ENCODE data around the gene TADA2A. TPM values are rescaled to one million over a fixed set of nuclear protein-coding genes. Genes with fewer than 3 reads are reported as not detected.

TADA2A gene
- polyA plus RNA-seq, 1 donor from 2014 or later: 15.1 TPM

DNA sequence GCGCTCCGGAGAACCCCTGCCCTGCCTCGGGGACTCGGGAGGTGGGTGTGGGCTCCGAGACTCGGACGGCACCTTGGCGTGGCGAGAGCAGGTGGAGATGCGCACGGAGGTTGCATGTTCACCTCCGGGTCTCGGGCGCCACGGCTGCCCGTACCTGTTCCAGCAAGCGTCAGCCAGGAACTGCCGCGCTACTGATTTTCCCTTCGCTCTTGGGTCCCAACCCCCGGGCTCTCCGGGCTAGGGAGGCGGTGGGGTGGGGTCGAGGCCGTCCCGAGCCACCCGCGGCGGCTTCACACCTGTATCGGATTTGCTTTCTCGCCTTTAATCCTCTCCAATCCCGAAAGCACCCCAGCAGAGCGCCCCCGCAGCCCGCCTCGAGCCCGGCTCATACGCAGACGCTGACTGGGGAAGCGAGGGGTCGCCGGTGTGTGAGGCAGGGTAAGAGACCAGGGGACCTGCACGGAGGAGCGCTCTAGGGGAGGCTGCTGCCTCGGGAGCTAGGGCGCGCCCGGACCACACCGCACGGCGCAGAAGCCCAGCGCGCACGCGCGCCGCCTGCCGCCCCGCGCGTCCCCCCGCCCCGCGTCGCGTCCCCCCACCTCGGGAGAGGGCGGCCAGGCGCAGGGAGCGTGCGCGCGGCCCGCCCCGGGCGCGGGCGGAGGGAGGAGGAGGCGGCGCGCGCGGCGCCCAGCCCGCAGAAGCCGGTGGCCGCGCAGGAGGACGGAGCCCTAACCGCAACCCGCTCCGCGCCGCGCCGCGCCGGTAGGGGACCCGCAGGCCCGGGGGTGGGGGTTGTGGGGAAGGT lies 82.7 kb downstream of the TADA2A start, which contains the start of gene DUSP14:
TSS of gene DUSP14 (plus strand) at position 695 of the 805 bp plus-strand sequence. CDS start 22,382 bp downstream, outside the sequence.
- H3K27ac Mint-ChIP-seq: peak within 1 kb of the TSS; percentile 78 to 94 (median 88)
- peak within 1 kb of the TSS; percentile 90 to 98 (median 94) for H3K4me3 Mint-ChIP-seq
- no peaks in the 10 kb centered on the region for H3K36me3 Mint-ChIP-seq

DNA sequence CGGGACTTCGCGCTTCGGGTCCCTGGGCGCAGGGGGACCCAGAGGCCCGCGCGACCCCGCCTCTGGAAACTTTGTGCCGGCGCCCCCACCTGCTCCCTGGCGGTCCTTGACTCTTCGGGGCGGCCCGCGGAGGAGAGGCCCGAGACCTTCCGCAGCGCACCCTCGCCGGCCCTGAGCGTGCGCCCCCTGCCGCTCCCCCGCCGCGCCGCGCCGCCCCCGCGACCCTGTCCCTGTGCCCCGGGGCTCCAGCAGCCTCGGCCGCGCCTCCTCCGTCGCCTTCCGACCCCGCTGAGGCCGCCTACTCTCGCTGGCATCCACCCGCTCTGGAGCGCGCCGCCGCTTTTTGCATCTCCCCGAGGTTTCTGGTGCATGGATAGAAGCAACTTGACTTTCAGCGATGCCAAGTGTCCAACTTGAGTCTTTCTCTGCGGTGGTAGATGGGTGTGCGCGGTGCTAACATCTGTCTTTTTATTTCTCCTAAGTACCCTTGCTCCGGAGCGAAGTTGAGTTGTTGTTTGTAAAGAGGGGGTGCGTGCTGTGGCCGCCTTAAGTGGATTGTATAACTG lies 83.4 kb downstream of the TADA2A start:
- Mint-ChIP-seq H3K36me3 (peaks cover under 1% of the 10 kb centered on the region), H3K9me3 (no peaks in the 10 kb centered on the region), H3K27ac (peak overlapping the region; percentile 25 to 88 (median 49))

More for the DNA sequence above, 82.7 kb downstream of the TADA2A start, which contains the start of gene DUSP14:
- H3K4me1 Mint-ChIP-seq: peaks cover 10 to 17% (median 15%) of the 10 kb centered on the region in 3 donors
- H3K27me3 Mint-ChIP-seq: no peaks in the 10 kb centered on the region
- H3K9me3 Mint-ChIP-seq: no peaks in the 10 kb centered on the region

DNA sequence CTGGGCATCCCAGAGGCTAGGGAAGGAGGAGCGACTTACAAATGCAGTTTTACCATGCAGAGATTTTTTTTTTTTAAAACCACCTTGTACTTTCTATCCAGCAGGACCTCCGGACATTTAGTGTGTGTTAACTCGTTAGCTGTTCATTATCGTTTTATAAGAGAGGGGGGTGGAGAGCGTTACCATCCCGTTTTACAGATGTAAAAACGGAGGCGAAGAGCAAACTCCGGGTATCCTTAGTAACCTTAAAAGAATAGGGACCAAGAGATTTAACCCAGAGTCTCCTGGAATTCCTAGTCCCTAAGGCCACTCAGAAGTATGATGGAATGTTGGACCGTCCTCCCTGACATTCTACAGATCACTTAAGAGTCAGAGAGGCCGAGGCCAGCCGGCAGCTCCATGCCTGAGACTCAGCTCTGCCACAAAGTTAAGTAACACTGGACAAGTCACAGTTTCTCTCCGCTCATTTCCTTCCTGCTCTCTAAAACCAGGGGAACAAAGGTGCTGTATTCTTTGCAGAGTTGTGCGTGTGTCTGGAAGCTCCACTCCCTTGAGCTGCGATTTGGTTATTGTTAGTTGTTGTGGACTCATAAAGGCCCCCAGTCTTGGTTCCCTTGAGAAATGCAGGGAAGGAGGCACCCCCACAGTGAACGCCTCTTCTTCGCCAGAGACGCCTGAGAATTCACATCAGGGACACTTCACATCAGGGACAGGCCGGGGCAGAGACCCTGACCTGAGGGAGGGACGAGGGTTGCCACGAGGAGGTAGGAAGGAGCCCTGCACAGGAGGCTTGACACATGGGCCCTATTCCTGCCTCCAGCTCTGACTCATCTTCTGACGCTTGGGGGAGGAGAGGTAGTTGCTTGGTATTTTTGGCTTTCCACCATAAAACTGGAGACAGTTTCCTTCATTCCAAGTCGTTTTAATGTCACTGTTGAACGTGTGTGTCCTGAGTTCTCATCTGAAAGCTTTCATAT lies 84.2 kb downstream of the TADA2A start:
- Mint-ChIP-seq H3K36me3 (peaks cover 2% of the 10 kb centered on the region), H3K27ac (peak overlapping the region; percentile 49 to 88 (median 76)), H3K4me1 (peaks cover 10 to 17% (median 15%) of the 10 kb centered on the region in 3 donors), H3K9me3 (no peaks in the 10 kb centered on the region), H3K4me3 (peak overlapping the region; percentile 81 to 98 (median 92)), H3K27me3 (no peaks in the 10 kb centered on the region)

More for the DNA sequence above, 83.4 kb downstream of the TADA2A start:
- H3K27me3 Mint-ChIP-seq: no peaks in the 10 kb centered on the region
- H3K4me3 Mint-ChIP-seq: peak overlapping the region; percentile 81 to 98 (median 92)
- H3K4me1 Mint-ChIP-seq: peaks cover 10 to 17% (median 15%) of the 10 kb centered on the region in 3 donors

DNA sequence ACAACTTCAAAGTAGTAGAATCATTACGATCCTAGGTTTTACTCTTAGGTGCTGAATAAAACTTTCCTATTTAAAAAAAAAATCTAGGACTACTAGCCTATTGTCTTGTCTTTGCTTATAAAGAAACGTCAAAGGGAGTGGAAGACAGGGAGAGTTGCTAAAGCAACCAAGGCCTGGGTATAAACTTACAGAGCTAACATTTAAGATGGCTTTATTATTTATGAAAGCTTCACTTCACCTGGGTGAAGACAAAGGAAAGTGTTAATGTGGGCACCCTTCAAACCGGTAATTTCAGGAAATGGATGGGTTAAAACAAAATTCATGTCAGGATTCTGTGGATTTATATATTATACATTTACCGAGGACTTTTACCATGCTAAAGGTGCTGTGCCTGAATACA lies 85.5 kb downstream of the TADA2A start:
- no peaks in the 10 kb centered on the region for H3K27me3 Mint-ChIP-seq
- no peaks in the 10 kb centered on the region for H3K9me3 Mint-ChIP-seq
- H3K27ac Mint-ChIP-seq: no peak overlapping the region
- H3K4me3 Mint-ChIP-seq: peak overlapping the region in 1 of 4 donors; percentile 81
- H3K36me3 Mint-ChIP-seq: peaks cover 2% of the 10 kb centered on the region
- peaks cover 10 to 17% (median 15%) of the 10 kb centered on the region in 3 donors for H3K4me1 Mint-ChIP-seq

DNA sequence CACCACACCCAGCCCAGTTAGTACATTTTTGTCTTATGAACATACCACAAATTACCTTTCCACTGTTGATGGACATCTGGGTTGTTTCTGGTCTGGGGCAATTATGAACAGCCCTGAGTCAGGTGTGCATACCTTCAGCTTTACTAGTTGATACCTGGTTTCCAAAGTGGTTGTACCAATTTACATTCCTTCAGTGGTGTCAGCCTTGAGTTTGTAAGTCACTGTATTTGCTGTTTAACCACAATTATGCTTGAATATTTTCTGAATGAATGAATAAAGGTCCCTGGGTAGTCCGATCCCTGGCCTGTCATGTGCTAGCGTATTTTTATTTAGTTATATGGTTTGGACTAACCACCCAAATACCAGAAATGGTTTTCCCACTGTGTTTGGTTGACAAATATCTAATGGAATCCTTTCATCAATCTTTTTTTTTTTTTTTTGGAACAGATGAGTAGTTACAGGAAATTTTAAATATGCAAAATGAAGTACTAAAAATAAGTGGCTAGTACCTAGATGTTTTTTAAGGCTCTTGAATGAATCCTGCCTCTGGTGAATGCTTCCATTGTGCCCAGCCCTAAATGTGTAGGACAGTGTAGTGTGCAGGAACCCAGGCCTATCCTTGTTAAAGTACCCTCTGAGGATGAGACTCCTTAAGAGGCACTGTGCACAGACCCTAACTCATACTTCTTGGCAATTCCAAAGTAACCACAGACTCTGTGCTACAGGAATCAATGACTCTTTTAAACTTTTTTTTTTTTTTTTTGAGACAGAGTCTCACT lies 86.8 kb downstream of the TADA2A start:
- peaks cover 4% of the 10 kb centered on the region for H3K36me3 Mint-ChIP-seq
- peak overlapping the region in 1 of 3 donors; percentile 63 for H3K27ac Mint-ChIP-seq
- peak overlapping the region in 1 of 4 donors; percentile 46 for H3K4me3 Mint-ChIP-seq

GRCh38 chr17:37494401-37494831 lies 87.7 kb downstream of the TADA2A start:
- Mint-ChIP-seq H3K27ac (no peak overlapping the region), H3K4me1 (peaks cover 8 to 9% (median 8%) of the 10 kb centered on the region in 3 donors), H3K9me3 (no peaks in the 10 kb centered on the region), H3K36me3 (peaks cover 4% of the 10 kb centered on the region), H3K27me3 (no peaks in the 10 kb centered on the region), H3K4me3 (no peak overlapping the region)

More for the DNA sequence above, 86.8 kb downstream of the TADA2A start:
- no peaks in the 10 kb centered on the region for H3K9me3 Mint-ChIP-seq
- H3K27me3 Mint-ChIP-seq: no peaks in the 10 kb centered on the region
- peaks cover 8 to 12% (median 11%) of the 10 kb centered on the region in 3 donors for H3K4me1 Mint-ChIP-seq

GRCh38 chr17:37494971-37495370 lies 88.3 kb downstream of the TADA2A start:
- no peaks in the 10 kb centered on the region for H3K9me3 Mint-ChIP-seq
- peaks cover 8 to 9% (median 8%) of the 10 kb centered on the region in 3 donors for H3K4me1 Mint-ChIP-seq
- no peak overlapping the region for H3K4me3 Mint-ChIP-seq
- peaks cover 4% of the 10 kb centered on the region for H3K36me3 Mint-ChIP-seq
- H3K27me3 Mint-ChIP-seq: no peaks in the 10 kb centered on the region
- H3K27ac Mint-ChIP-seq: no peak overlapping the region

GRCh38 chr17:37500378-37500777 lies 93.7 kb downstream of the TADA2A start:
- H3K27me3 Mint-ChIP-seq: no peaks in the 10 kb centered on the region
- H3K9me3 Mint-ChIP-seq: no peaks in the 10 kb centered on the region
- H3K4me3 Mint-ChIP-seq: no peak overlapping the region
- H3K4me1 Mint-ChIP-seq: no peaks in the 10 kb centered on the region
- peaks cover 2% of the 10 kb centered on the region for H3K36me3 Mint-ChIP-seq
- H3K27ac Mint-ChIP-seq: no peak overlapping the region

GRCh38 chr17:37502009-37502936 lies 95.6 kb downstream of the TADA2A start:
- Mint-ChIP-seq H3K4me1 (peaks cover 0 to 2% (median 0%) of the 10 kb centered on the region in 3 donors), H3K9me3 (no peaks in the 10 kb centered on the region), H3K27me3 (no peaks in the 10 kb centered on the region), H3K27ac (no peak overlapping the region), H3K4me3 (no peak overlapping the region), H3K36me3 (peaks cover 5% of the 10 kb centered on the region)

GRCh38 chr17:37503148-37503547 lies 96.5 kb downstream of the TADA2A start:
- Mint-ChIP-seq H3K27me3 (no peaks in the 10 kb centered on the region), H3K4me1 (peaks cover 0 to 2% (median 0%) of the 10 kb centered on the region in 3 donors), H3K9me3 (no peaks in the 10 kb centered on the region), H3K4me3 (no peak overlapping the region), H3K27ac (no peak overlapping the region), H3K36me3 (peaks cover 4% of the 10 kb centered on the region)

DNA sequence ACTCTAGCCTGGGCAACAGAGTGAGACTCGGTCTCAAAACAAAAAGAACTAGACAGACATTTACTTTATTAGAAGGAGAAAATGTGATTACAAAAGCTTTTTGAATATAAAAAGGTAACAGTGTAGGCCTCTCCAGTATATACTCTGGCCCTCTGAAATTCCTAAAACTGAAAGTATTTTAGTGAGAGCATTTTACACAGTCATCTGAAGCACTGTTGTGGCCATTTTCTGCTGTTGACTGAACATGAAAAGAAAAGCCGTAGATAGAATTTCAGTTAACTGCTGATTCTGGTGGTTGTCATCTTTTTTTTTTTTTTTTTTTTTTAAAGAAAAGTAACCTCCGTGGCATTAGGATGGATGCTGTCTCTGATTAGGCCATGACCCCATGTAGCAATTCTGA lies 98.6 kb downstream of the TADA2A start:
- no peak overlapping the region for H3K27ac Mint-ChIP-seq
- H3K9me3 Mint-ChIP-seq: no peaks in the 10 kb centered on the region
- H3K4me3 Mint-ChIP-seq: no peak overlapping the region
- peaks cover 4% of the 10 kb centered on the region for H3K36me3 Mint-ChIP-seq
- H3K4me1 Mint-ChIP-seq: peaks cover 0 to 2% (median 0%) of the 10 kb centered on the region in 3 donors
- H3K27me3 Mint-ChIP-seq: no peaks in the 10 kb centered on the region

- Mint-ChIP-seq H3K27ac (no peak overlapping the region), H3K27me3 (no peaks in the 10 kb centered on the region)
Measured at GRCh38 chr17:37506678-37507077, 100.0 kb downstream of the TADA2A start.

GRCh38 chr17:37507111-37507510 lies 100.4 kb downstream of the TADA2A start:
- Mint-ChIP-seq H3K4me1 (peaks cover 0 to 3% (median 0%) of the 10 kb centered on the region in 3 donors), H3K36me3 (peaks cover 4% of the 10 kb centered on the region), H3K4me3 (no peak overlapping the region), H3K27me3 (no peaks in the 10 kb centered on the region), H3K27ac (no peak overlapping the region), H3K9me3 (no peaks in the 10 kb centered on the region)

More at GRCh38 chr17:37506678-37507077, 100.0 kb downstream of the TADA2A start:
- Mint-ChIP-seq H3K4me1 (peaks cover 0 to 3% (median 0%) of the 10 kb centered on the region in 3 donors), H3K9me3 (no peaks in the 10 kb centered on the region), H3K36me3 (peaks cover 4% of the 10 kb centered on the region), H3K4me3 (no peak overlapping the region)

Measured in IgD-negative memory B cell (primary cell).